Pulmonary artery endothelial cell (primary cell): Measurements from ENCODE around the gene TP53I11. TPM values are rescaled to one million over a fixed set of nuclear protein-coding genes. Genes with fewer than 3 reads are reported as not detected.

Experiments used
- DNase-seq: peaks from one replicate; pipeline ENCODE4 v3.0.0-alpha.2; 2011; ENCODE audit warnings: low read depth, low spot score
- total RNA-seq: library from RNA; depleted of rRNA; stranded (reverse); fragments of >200 nt; gene quantifications from 2 replicates; pipeline ENCODE4 v1.2.3, GENCODE V29; 2014

TP53I11 gene
- total RNA-seq, 1 donor from 2014 or later = 24.1 TPM

GRCh38 chr11:44957776-44958564, 7.3 kb upstream of the TP53I11 start:
- no peak for DNase-seq

GRCh38 chr11:44957040-44957515, 6.4 kb upstream of the TP53I11 start:
- no peak for DNase-seq

DNA sequence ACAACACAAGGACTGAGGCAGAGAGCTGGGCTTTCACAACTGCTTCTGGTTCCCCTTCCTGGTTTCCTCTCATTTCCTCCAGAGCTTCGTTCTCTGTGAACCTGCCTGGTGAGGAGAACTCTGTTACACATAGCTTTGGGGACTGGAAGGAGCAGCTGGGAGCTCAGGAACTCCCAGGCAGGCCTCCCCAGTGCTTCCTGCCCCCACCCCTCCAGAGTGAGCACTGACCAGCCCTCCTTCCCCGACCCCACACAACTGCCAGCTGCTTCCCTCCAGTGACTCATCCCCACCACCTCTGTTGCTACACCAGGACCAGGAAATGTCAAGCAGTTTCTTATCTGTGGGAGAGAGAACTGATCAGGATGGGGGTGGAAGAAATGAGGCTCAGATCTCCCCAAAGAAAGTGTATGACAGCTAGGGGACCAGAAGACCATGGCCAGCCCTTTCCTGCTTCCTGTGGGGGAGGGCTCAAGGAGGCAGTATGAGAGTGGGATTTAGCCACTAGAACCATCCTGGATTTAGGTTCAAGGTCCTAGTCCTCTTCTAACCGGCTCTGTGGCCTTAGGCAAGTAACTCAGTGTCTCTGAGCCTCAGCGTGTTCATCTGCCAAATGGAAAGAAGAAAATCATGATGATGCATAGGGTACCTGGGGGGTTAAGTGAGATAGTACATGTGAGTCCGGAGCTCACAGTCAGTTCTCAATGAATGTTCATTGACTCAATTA, 4.5 kb upstream of the TP53I11 start:
- DNase-seq = peak; percentile 94

DNA sequence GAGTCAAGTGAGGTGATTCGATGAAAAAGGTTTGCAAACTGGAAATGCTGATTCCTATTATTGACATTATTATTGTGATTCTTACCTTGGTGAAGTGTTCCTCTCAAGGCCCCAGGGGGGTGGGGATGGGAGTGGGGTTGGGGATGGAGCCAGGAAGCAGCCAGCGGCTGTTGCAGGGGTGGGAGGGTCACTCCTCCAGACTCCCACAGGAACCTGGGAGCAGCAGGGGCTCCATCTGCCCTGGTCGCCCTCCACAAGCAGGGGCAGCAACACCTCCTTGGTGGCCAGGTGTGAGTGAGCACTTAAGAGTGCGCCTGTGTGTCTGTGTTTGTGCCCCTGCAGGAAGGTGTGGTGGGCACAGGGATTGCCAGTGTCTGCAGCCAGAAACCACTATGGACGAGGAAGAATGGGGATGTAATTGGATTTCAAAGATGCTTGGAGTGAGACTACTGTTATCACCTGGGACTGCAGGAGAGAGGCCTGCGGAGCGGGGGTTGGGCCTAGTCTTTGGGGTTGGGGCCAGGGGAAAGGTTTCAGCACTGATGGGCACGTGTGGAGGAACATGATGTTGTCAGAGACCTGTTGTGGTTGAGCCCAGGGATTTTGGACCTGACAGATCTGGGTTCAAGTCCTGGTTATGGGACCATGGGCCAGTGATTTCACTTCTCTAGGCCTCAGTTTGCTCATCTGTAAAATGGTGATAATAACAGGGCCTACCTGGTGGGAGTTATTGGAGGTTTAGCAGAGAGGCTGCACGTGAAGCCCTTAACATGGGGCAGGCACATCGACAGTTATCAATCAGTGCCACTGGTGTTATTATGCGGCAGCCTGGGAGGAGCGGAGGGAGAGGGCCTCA, 3.6 kb upstream of the TP53I11 start:
- no peak for DNase-seq

- DNase-seq = no peak
Measured at GRCh38 chr11:44952500-44953260, 2.0 kb upstream of the TP53I11 start.

DNA sequence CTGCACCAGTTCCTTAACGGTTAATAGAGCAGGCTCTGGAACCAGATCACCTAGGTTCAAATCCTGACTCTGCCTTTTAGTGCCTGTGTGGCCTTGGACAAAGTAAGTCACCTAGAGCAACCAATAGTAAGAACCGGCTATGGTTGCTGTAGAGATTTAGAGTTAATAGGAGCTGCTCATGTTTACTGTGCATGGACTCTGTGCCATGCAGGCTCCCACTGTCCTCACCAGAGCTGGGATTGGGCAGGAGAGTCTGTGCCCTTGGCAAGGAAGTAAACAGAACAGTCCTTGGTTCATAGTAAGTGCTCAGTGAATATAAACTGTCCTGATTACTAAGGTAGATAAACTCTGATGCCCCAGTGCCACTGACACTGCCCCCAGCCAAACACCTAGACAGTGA, 1.4 kb upstream of the TP53I11 start:
- DNase-seq = no peak

- DNase-seq = no peak
Measured at GRCh38 chr11:44950031-44950624, 555 bp downstream of the TP53I11 start.

DNA sequence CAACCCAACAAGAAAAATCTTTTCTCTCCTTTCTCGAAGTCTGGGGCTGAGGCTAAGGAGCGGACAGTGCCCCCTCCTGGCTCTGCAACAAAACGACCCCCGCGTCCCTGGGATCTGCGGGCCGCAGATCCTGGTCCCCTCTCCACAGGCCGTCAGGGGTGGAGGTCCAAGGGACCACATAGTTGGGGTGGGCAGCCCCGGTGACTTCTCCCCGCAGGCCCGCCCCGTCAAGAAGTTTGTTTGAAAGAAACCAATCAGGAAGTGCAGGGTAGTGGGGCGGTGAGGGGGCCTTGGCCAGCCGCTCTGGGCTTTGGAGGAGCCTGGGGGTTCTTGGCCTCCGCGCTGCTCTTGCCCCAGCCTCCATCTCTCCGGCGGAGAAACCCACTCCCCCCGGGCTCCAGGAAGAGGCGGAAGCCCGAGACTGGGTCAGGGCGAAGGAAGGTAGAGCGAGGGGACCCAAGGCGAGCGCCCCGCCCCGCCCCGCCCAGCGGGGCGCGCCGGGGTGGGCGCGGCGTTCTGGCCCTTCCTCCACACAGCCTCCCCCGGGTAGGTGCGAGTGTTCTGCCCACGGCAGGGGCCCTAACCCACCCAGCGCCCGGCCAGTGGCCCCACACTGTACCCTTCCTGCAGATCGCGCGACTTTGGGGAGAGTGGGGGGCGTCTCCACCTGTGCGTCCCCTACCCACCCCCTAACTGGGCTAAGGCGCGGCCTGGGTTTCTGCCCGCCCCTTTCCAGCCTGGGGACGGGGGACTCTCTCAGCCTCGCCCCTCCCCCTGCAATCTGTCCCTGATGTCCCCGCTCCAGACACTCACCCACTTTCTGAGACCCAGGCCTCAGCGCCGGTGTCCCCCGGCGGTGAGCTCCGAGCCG, 1.3 kb downstream of the TP53I11 start:
- no peak for DNase-seq

GRCh38 chr11:44948155-44948554, 2.5 kb downstream of the TP53I11 start:
- no peak for DNase-seq

DNA sequence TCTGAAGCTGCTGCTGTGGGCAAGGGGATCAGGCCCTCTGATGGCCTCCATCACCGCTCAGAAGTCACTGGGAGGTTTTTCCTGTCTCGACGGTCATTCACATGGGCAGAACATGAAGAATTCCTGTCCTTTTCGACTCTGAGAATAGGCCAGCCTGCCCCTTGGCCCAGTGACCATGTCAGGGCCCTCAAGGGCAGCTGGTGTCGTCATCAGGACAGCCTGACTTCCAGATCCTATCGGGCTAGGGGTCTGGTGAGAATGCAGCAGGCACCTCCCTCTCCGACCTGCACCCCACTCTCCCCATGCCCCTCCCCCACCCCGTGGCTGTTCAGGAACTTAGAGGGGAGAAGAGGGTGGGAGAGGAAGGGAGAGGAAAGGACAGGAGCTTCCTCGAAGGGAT, 3.6 kb downstream of the TP53I11 start:
- no peak for DNase-seq

- DNase-seq = no peak
Measured at GRCh38 chr11:44946263-44946662, 4.4 kb downstream of the TP53I11 start.

DNA sequence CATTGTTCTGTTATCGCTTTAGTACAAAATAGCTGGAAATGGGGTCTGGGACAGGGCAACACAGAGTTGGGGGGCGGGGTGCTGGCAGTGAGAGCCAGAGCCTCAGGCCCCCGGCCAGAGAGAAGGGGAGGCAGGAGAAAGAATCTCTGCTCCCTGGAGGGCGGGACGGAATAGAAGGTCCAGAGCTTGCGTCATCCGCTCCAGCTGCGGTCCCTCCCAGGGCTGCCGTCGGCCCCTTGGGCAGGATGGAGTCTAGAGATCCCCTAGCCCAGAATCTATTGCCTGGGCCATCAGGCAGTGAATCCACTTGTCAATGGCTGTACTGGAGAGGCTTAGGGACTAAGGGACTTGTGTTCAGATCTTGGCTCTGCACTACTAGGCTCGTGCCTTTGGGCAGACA, 5.0 kb downstream of the TP53I11 start:
- DNase-seq = no peak

GRCh38 chr11:44944853-44945235, 5.8 kb downstream of the TP53I11 start:
- DNase-seq = no peak

DNA sequence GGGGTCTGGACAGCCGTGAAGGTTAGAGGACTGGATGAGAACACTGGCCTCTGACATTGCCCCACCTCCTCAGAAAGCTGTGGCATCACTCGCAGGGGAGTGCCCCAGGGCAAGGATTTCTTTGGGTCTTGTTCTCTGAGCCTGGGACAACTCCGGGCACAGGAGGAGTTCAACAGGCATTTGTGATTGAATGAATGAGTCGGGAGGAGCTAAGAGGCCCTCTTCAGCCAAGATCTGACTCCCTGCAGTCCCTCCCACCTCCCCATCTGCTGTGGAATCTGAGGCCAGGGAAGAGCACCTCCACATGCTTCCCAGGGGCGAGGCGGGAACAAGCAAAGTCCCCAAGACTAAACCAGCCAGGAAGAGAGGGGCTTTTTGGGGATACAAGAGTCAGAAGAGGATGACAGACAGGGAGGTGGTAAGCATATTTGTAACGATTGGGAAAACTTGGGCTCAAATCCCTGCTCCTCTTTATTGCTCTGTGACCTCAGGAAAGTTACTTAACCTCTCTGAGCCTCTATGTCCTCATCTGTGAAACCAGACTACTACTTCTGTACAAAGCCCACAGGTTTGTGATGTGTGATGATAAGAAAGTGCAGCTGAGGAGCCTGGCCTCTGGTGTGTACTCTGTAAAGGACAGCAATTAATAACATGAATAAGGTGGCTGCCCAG, 6.4 kb downstream of the TP53I11 start:
- DNase-seq = no peak

DNA sequence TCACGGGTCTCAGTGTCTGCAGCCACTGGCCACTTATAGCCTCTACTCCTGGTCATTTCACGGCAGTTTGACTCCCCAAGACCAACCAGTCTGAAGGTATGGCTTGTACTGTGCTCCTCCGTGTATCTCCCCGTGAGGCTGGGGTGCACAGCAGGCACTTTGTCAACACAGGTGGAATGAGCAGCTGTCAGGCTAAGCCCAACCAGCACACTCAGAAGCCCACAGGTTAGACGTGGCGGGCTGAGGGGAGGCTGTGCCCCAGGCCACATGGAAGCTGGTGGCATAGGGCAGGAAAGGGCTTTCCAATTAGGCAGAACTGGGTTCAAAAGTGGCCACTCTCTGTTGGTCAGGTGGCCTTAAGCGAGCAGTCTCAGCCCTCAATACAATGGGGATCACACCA, 7.0 kb downstream of the TP53I11 start:
- no peak for DNase-seq

GRCh38 chr11:44943118-44943517, 7.6 kb downstream of the TP53I11 start:
- DNase-seq = no peak

DNA sequence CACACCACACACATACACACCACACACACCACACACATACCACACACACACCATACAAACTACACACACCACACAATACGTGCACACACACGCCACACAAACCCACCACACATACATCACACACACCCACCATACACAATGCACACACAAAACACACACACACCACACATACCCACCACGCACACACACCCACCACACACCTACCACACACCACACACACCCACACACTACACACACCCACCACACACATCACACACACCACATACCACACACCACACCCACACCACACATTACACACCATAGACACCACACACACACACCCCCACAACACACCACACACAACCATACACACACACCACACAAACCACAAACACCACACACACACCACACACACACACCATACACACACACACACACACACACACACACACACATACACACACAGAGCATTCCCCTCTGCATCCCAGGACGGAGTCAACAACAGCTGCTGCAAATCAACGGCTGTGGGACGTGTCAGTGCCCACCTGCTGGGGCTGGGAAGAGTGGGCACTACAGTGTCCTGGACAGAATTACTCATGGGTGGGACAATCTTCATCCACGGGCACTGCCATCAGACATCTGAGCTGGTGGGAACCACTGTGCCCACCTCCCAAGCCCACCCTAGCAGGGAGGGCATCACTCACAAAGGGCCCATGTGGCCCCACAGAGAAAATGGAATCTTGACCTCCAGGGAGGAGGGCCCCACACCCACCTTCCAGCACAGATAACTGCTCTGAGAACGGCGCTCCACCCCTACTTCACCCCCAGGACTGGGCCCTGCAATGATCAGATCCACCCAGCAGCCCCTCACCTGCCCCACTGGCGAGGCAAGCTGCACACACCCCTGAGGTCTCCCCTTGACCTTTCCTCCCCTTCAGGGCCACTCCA, 8.4 kb downstream of the TP53I11 start:
- DNase-seq = no peak
